Measurements from ENCODE around the gene TPP1.

The TPP1 gene

GRCh38 chr11:6566704-6567370 lies 52.4 kb downstream of the TPP1 start:
- in situ Hi-C loops (cut with MboI; ENCODE audit: low sequenced_read_pairs) = no loop called here

GRCh38 chr11:6565988-6566703 lies 53.1 kb downstream of the TPP1 start:
- in situ Hi-C loops (cut with MboI; ENCODE audit: low sequenced_read_pairs) = no loop called here

GRCh38 chr11:6565325-6565724 lies 53.9 kb downstream of the TPP1 start:
- in situ Hi-C loops (cut with MboI; ENCODE audit: low sequenced_read_pairs) = no loop called here

GRCh38 chr11:6563667-6564066 lies 55.6 kb downstream of the TPP1 start:
- in situ Hi-C loops (cut with MboI; ENCODE audit: low sequenced_read_pairs) = no loop called here

GRCh38 chr11:6563121-6563619 lies 56.1 kb downstream of the TPP1 start:
- in situ Hi-C loops (cut with MboI; ENCODE audit: low sequenced_read_pairs) = no loop called here
